ENCODE data around the gene SPEM2.
A peak's percentile ranks its signal among the peaks of the same experiment; 100 is the strongest.

The SPEM2 gene

GRCh38 chr17:7415784-7416183 is 9.6 kb upstream of the SPEM2 start:
- H3K4me1 ChIP-seq (ENCODE audit: insufficient read depth, insufficient read length) = peaks cover 3% of the 10 kb centered on the region
- no peak for DNase-seq (ENCODE audit: low read depth, low spot score)
- H3K36me3 ChIP-seq (ENCODE audit: insufficient read depth, insufficient read length, low read length) = peaks cover 42% of the 10 kb centered on the region
- H3K4me3 ChIP-seq (ENCODE audit: insufficient read length, low read depth) = no peak overlapping the region
- H3K27me3 ChIP-seq (ENCODE audit: insufficient read depth, insufficient read length) = no peaks in the 10 kb centered on the region
- no peak for TF ChIP-seq SUZ12 (IDR thresholded peaks at IDR 0.05; ENCODE audit: extremely low read depth, insufficient read depth, insufficient read length)
- TF ChIP-seq ZNF274 (IDR thresholded peaks at IDR 0.05; ENCODE audit: low read depth, low read length) = no peak
- TF ChIP-seq YY1 (IDR thresholded peaks at IDR 0.05; ENCODE audit: insufficient read depth, insufficient read length) = no peak
- H3K9ac ChIP-seq (ENCODE audit: insufficient read length, low read depth) = no peak overlapping the region
- no peaks in the 10 kb centered on the region for H3K9me3 ChIP-seq (ENCODE audit: insufficient read depth, low read length)

- Histone ChIP-seq H3K4me3 (ENCODE audit: insufficient read length, low read depth) (no peak overlapping the region), H3K4me1 (ENCODE audit: insufficient read depth, insufficient read length) (peaks cover 3% of the 10 kb centered on the region)
- no peak for TF ChIP-seq ZNF274 (IDR thresholded peaks at IDR 0.05; ENCODE audit: low read depth, low read length)
- no peak for TF ChIP-seq SUZ12 (IDR thresholded peaks at IDR 0.05; ENCODE audit: extremely low read depth, insufficient read depth, insufficient read length)
- TF ChIP-seq YY1 (IDR thresholded peaks at IDR 0.05; ENCODE audit: insufficient read depth, insufficient read length) = no peak
Observed at GRCh38 chr17:7416323-7416722, 9.1 kb upstream of the SPEM2 start.

GRCh38 chr17:7417056-7417655 is 8.3 kb upstream of the SPEM2 start:
- no peak for DNase-seq (ENCODE audit: low read depth, low spot score)
- no peak overlapping the region for H3K9ac ChIP-seq (ENCODE audit: insufficient read length, low read depth)
- TF ChIP-seq YY1 (IDR thresholded peaks at IDR 0.05; ENCODE audit: insufficient read depth, insufficient read length) = no peak
- TF ChIP-seq ZNF274 (IDR thresholded peaks at IDR 0.05; ENCODE audit: low read depth, low read length) = no peak
- no peak for TF ChIP-seq SUZ12 (IDR thresholded peaks at IDR 0.05; ENCODE audit: extremely low read depth, insufficient read depth, insufficient read length)
- no peaks in the 10 kb centered on the region for H3K27me3 ChIP-seq (ENCODE audit: insufficient read depth, insufficient read length)
- no peak overlapping the region for H3K4me3 ChIP-seq (ENCODE audit: insufficient read length, low read depth)
- peaks cover 38% of the 10 kb centered on the region for H3K36me3 ChIP-seq (ENCODE audit: insufficient read depth, insufficient read length, low read length)
- H3K4me1 ChIP-seq (ENCODE audit: insufficient read depth, insufficient read length) = peaks cover 3% of the 10 kb centered on the region
- H3K9me3 ChIP-seq (ENCODE audit: insufficient read depth, low read length) = no peaks in the 10 kb centered on the region

More at GRCh38 chr17:7416323-7416722, 9.1 kb upstream of the SPEM2 start:
- Histone ChIP-seq H3K9me3 (ENCODE audit: insufficient read depth, low read length) (no peaks in the 10 kb centered on the region), H3K36me3 (ENCODE audit: insufficient read depth, insufficient read length, low read length) (peaks cover 38% of the 10 kb centered on the region), H3K27me3 (ENCODE audit: insufficient read depth, insufficient read length) (no peaks in the 10 kb centered on the region), H3K9ac (ENCODE audit: insufficient read length, low read depth) (peak overlapping the region; percentile 8)
- DNase-seq (ENCODE audit: low read depth, low spot score) = no peak

- no peaks in the 10 kb centered on the region for H3K4me1 ChIP-seq (ENCODE audit: insufficient read depth, insufficient read length)
- no peaks in the 10 kb centered on the region for H3K27me3 ChIP-seq (ENCODE audit: insufficient read depth, insufficient read length)
- H3K36me3 ChIP-seq (ENCODE audit: insufficient read depth, insufficient read length, low read length) = peaks cover 38% of the 10 kb centered on the region
- no peak for TF ChIP-seq ZNF274 (IDR thresholded peaks at IDR 0.05; ENCODE audit: low read depth, low read length)
- TF ChIP-seq SUZ12 (IDR thresholded peaks at IDR 0.05; ENCODE audit: extremely low read depth, insufficient read depth, insufficient read length) = no peak
- TF ChIP-seq YY1 (IDR thresholded peaks at IDR 0.05; ENCODE audit: insufficient read depth, insufficient read length) = no peak
- no peak overlapping the region for H3K9ac ChIP-seq (ENCODE audit: insufficient read length, low read depth)
- DNase-seq (ENCODE audit: low read depth, low spot score) = no peak
- H3K9me3 ChIP-seq (ENCODE audit: insufficient read depth, low read length) = no peaks in the 10 kb centered on the region
- no peak overlapping the region for H3K4me3 ChIP-seq (ENCODE audit: insufficient read length, low read depth)
Observed at GRCh38 chr17:7418472-7419152, 6.8 kb upstream of the SPEM2 start.

GRCh38 chr17:7419819-7420610 is 5.4 kb upstream of the SPEM2 start, which contains the start of gene SPEM1:
Gene SPEM1 (plus strand): TSS chr17:7420324. CDS start chr17:7420385, 61 bp downstream.
- Histone ChIP-seq H3K9me3 (ENCODE audit: insufficient read depth, low read length) (no peaks in the 10 kb centered on the region), H3K9ac (ENCODE audit: insufficient read length, low read depth) (no peak within 1 kb of the TSS), H3K4me1 (ENCODE audit: insufficient read depth, insufficient read length) (no peaks in the 10 kb centered on the region), H3K27me3 (ENCODE audit: insufficient read depth, insufficient read length) (no peaks in the 10 kb centered on the region), H3K4me3 (ENCODE audit: insufficient read length, low read depth) (no peak within 1 kb of the TSS), H3K36me3 (ENCODE audit: insufficient read depth, insufficient read length, low read length) (peaks cover 31% of the 10 kb centered on the region)
- TF ChIP-seq ZNF274 (IDR thresholded peaks at IDR 0.05; ENCODE audit: low read depth, low read length) (no peak), YY1 (IDR thresholded peaks at IDR 0.05; ENCODE audit: insufficient read depth, insufficient read length) (no peak), SUZ12 (IDR thresholded peaks at IDR 0.05; ENCODE audit: extremely low read depth, insufficient read depth, insufficient read length) (no peak)
- no peak for DNase-seq (ENCODE audit: low read depth, low spot score)

GRCh38 chr17:7421186-7421585 is 4.2 kb upstream of the SPEM2 start:
- no peak for DNase-seq (ENCODE audit: low read depth, low spot score)
- H3K9ac ChIP-seq (ENCODE audit: insufficient read length, low read depth) = no peak overlapping the region
- no peaks in the 10 kb centered on the region for H3K4me1 ChIP-seq (ENCODE audit: insufficient read depth, insufficient read length)
- no peaks in the 10 kb centered on the region for H3K9me3 ChIP-seq (ENCODE audit: insufficient read depth, low read length)
- no peak for TF ChIP-seq ZNF274 (IDR thresholded peaks at IDR 0.05; ENCODE audit: low read depth, low read length)
- no peak for TF ChIP-seq SUZ12 (IDR thresholded peaks at IDR 0.05; ENCODE audit: extremely low read depth, insufficient read depth, insufficient read length)
- H3K4me3 ChIP-seq (ENCODE audit: insufficient read length, low read depth) = no peak overlapping the region
- peaks cover 21% of the 10 kb centered on the region for H3K36me3 ChIP-seq (ENCODE audit: insufficient read depth, insufficient read length, low read length)
- H3K27me3 ChIP-seq (ENCODE audit: insufficient read depth, insufficient read length) = no peaks in the 10 kb centered on the region

GRCh38 chr17:7423679-7424078 is 1.7 kb upstream of the SPEM2 start:
- Histone ChIP-seq H3K36me3 (ENCODE audit: insufficient read depth, insufficient read length, low read length) (peaks cover 2% of the 10 kb centered on the region), H3K9me3 (ENCODE audit: insufficient read depth, low read length) (no peaks in the 10 kb centered on the region), H3K27me3 (ENCODE audit: insufficient read depth, insufficient read length) (no peaks in the 10 kb centered on the region), H3K4me3 (ENCODE audit: insufficient read length, low read depth) (no peak overlapping the region), H3K4me1 (ENCODE audit: insufficient read depth, insufficient read length) (no peaks in the 10 kb centered on the region), H3K9ac (ENCODE audit: insufficient read length, low read depth) (no peak overlapping the region)
- TF ChIP-seq ZNF274 (IDR thresholded peaks at IDR 0.05; ENCODE audit: low read depth, low read length) = no peak
- TF ChIP-seq SUZ12 (IDR thresholded peaks at IDR 0.05; ENCODE audit: extremely low read depth, insufficient read depth, insufficient read length) = no peak
- no peak for TF ChIP-seq YY1 (IDR thresholded peaks at IDR 0.05; ENCODE audit: insufficient read depth, insufficient read length)
- DNase-seq (ENCODE audit: low read depth, low spot score) = no peak
